GM21576 (cell line): ENCODE measurements around the gene FOXP1.

ENCODE experiments used
- ATAC-seq: cut with Tn5 transposase; IDR thresholded peaks from one replicate; pipeline ENCODE4 v1.9.1; 2021; ENCODE audit warnings: mild to moderate bottlenecking, moderate library complexity; ENCODE audit not compliant: unreplicated experiment

The FOXP1 gene

GRCh38 chr3:71251156-71251775, 332.3 kb downstream of the FOXP1 start:
- no peak for ATAC-seq

DNA sequence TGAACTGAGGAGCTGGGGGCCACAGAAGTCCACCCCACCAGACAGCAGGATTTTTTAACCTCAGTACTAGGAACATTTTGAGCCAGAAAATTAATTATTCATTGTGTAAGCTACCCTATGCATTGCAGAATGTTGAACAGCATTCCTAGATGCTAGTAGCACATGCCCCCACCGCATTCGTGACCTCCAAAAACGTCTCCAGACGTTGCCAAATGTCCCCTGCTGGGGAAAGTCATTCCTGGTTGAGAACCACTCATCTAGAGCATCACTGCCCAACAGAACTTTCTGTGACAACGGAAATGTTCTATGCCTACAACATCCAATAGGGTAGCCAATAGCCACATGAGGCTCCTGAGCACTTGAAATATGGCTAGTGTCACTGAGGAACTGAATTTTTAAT, 333.5 kb downstream of the FOXP1 start:
- no peak for ATAC-seq

- no peak for ATAC-seq
Measured at GRCh38 chr3:71247958-71248335, 335.6 kb downstream of the FOXP1 start.

DNA sequence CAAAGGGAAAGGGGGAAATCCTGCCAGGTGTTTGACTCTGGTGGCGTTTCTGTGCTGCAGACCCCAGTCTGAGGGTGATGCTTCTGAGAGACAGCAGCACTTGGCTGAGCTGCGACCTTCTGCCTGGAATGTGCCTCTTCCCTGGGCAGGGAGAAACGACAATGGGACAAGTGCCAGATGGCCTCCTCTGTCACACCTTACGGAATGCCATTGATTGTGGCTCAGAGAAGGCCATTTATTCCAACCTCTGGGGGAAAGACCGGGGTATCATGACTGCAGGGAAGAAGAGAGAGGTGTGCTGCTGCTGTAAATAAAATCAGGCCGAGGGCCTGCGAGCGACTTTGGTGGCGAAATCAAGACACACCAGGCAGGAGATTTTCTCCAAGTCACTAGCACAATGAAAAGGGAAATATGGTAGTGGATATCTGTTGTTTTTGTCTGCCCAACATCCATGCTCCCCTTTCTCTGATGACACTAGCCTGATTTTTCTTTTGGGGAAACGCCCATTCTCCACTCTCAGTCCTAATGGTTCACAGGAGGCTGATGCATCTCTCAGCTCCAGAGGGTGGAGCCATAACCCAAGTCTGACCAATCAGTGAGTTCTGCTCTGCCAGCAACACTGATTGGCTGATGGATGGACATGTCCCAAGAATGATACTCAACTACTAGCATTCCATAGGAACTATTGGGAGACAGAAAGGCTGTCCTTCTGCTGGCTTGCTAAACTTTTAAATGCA, 336.1 kb downstream of the FOXP1 start:
- ATAC-seq: no peak

DNA sequence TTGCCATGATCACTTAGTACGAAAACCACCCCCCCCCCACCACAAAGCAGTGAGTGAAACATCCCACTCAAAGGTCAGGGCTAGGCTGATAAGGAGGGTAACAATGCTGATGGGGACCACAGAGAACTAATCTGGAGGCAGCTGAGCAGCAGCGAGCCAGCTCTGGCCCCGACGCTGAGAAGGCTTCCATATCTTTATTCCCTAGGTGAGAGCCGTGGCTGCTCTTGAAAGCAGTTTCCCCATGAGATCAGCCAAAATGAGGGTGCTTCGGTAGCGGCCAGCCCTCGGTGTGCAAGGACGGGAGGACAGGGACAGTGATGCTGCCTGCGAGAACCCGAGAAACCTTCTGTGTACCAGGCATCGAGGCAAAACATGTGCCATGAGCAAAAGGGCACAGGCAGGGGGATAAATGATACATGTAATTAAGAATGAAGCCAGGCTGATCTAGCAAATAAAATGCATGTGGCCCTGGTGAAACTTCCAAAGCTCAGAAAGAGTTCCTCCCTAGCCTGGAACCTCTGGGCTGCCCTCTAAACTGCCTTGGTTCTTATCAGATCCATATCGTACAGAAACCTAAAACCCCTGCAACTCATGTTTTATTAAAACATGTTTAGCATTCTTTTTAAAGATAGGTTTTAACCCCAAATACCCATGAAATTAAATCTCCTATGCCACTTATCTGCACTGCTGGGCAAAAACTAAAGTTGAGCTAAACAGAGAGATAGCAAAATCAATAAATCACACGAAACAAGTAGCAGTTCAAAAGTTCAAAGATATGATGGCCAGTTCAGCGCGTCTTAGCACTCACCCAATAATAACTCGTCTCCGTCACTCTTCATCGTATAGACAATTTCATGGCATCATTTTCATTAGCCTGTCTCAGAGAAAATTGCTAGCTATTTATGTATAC, 337.3 kb downstream of the FOXP1 start:
- ATAC-seq: no peak

- no peak for ATAC-seq
Measured at GRCh38 chr3:71244826-71245488, 338.6 kb downstream of the FOXP1 start.

DNA sequence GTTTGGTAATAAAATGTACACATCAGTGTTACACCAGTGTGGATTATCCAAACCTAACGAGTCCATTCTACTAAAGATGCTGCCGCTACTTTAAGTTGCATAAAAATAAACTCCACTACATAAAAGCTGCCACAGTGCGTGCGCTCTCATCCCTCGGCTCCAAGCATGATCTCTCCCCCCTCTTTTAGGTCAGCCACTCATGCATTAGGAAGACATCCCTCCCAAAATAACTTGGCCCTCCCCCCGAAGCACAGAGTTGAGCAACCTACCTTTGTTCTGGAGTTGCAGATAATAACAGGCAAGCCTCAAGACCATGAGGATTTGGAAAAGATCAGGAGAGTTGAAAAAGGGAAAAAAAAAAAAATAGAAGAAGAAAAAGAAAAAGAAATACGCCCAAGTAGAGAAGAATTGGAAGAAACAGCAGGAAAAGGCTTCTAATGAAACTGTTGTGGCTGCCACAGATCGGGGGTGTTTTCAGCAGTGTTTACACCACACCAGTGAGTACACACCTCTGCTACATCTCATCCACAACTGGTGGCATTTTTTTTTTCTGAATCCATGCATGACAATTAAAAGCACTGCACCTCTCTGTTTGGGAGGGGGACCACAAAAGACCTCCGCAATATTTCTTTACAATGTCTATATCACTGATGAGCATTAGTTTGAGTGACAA, 339.2 kb downstream of the FOXP1 start:
- ATAC-seq: no peak

GRCh38 chr3:71243229-71243628, 340.3 kb downstream of the FOXP1 start:
- ATAC-seq: no peak

GRCh38 chr3:71241981-71242560, 341.5 kb downstream of the FOXP1 start:
- no peak for ATAC-seq

GRCh38 chr3:71241246-71241901, 342.2 kb downstream of the FOXP1 start:
- ATAC-seq: no peak

GRCh38 chr3:71240034-71240433, 343.5 kb downstream of the FOXP1 start:
- no peak for ATAC-seq

DNA sequence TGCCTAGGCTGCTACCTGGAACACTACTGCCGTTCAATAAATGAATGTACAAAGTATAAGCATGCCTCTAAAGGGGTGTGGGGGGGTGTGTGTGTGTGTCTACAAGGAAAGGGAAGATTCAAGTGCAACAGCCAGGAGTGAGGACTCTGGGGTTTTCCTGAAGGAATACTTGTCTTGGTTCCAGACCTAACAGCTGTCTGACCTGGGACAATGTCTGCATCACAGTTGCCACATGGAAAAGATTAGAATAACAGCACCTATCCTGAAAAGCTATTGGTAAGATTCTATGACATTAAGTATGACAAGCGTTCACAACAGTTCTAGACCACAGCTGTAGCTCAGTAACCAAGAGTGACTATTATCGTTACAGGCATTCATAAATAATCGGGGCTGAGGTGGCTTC, 345.2 kb downstream of the FOXP1 start:
- no peak for ATAC-seq

DNA sequence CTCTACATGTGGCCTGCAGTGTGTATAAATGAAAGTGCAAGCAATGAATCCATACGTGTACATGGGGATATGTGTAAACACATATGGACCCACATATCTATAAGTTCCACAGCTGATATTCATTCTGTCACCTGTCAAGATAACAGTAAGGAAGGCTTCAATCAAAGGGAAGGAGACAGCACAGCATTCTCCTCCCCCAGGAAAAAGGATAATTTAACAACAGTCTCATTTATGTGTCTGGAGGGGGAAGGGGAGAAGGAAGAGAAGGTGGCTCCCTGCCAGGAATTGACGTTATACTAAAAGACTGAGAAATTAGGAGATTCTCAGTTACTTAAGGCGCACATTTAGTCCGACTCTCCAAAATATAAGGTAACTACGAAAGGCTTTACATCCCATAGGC, 345.9 kb downstream of the FOXP1 start:
- no peak for ATAC-seq

- ATAC-seq: no peak
Measured at GRCh38 chr3:71235846-71236245, 347.7 kb downstream of the FOXP1 start.

- no peak for ATAC-seq
Measured at GRCh38 chr3:71232895-71233294, 350.6 kb downstream of the FOXP1 start.

- ATAC-seq: no peak
Measured at GRCh38 chr3:71232175-71232679, 351.3 kb downstream of the FOXP1 start.

DNA sequence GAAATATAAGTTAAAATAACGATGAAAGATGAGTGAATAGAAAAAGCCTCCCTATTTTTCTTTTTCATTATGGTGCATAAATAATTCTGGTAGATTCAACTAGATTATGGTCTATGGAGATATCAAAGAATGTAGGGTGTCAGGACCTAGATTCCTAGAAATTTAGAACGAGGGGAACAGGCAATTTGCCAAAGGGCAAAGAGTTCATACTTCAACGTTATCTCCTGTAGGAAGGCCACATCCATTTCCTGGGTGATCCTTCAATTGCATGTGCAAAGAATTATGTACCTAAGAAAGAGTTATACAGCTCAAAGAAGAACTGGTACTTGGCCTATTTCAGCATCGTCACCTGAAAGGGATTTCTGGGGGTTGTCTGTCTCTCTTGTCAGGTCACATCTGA, 351.8 kb downstream of the FOXP1 start:
- no peak for ATAC-seq

GRCh38 chr3:71229905-71230657, 353.4 kb downstream of the FOXP1 start:
- no peak for ATAC-seq
